ENCODE measurements around the gene FMO1. TPM values are rescaled to one million over a fixed set of nuclear protein-coding genes. Genes with fewer than 3 reads are reported as not detected.

The FMO1 gene
- total and polyA plus RNA-seq, 2 of the 8 experiments (the other 6 are each of a cell fraction or from before 2014, with no cell fraction given), result 0.11 TPM; not detected in 1

- no peaks in the 10 kb centered on the region for H3K36me3 ChIP-seq (ENCODE audit: control insufficient read depth in 2 of 4, insufficient read depth in 4 of 4, low read length in 3 of 4)
- H3K27me3 ChIP-seq (replicated peaks in 1 of 4; ENCODE audit: control insufficient read depth in 3 of 4, extremely low read depth in 1 of 4, insufficient read depth in 3 of 4, low read length in 3 of 4), result no peaks in the 10 kb centered on the region
- ChIA-PET CTCF (ENCODE audit: partially characterized antibody) (interaction anchor here (1.1 to 6.0 kb wide), 5 partner anchors 10 to 66 kb away, joined by 3 to 45 read pairs (median 3); partner anchors contain the start of gene FMO4), POLR2A (ENCODE audit: partially characterized antibody) (interaction anchor here (1.0 to 2.8 kb wide), 4 partner anchors 9 to 39 kb away, joined by 3 to 20 read pairs (median 7); partner anchors contain the start of gene FMO4)
- H3K4ac ChIP-seq (replicated peaks; ENCODE audit: insufficient read length, low read depth, low read length), result no peak overlapping the region
- no peak overlapping the region for H4K91ac ChIP-seq (replicated peaks; ENCODE audit: insufficient read length, low read length)
- 22% methylated on average over 4 of the region's 4 CpGs; no CpG with 5 or more reads in 1 of the 2 experiments for WGBS, 2 experiments (ENCODE audit: extremely low coverage in 1 of 2, insufficient coverage in 1 of 2, insufficient read length in 1 of 2, insufficient replicate concordance in 2 of 2, low coverage in 1 of 2, low lambda C conversion rate in 2 of 2, missing lambda C conversion rate in 1 of 2)
- H3K14ac ChIP-seq (ENCODE audit: insufficient read length), result no peak overlapping the region
- peak overlapping the region; percentile 72 for H3K27ac ChIP-seq (ENCODE audit: low read depth, low read length)
- H3K56ac ChIP-seq (replicated peaks; ENCODE audit: insufficient read length, low read depth, low read length), result no peak overlapping the region
- peak overlapping the region; percentile 93; the same call in 1 of the 2 replicates for H2BK20ac ChIP-seq (ENCODE audit: low read length)
- H4K8ac ChIP-seq (ENCODE audit: extremely low read depth, insufficient read depth, low read length), result no peak overlapping the region
- H3K79me2 ChIP-seq (ENCODE audit: control insufficient read depth in 1 of 2, insufficient read depth in 2 of 2, low read length in 2 of 2), result no peaks in the 10 kb centered on the region
- DNase-seq (ENCODE audit: low read depth in 1 of 2, low spot score in 2 of 2), result no peak
- H2BK12ac ChIP-seq (ENCODE audit: low read depth, low read length), result 0 out of 2 replicates have a peak overlapping the region, but pooled peaks have one; percentile 92
- H3K4me3 ChIP-seq (ENCODE audit: extremely low read depth in 1 of 4, insufficient read depth in 2 of 4, low read depth in 3 of 4, low read length in 4 of 4), result peak overlapping the region in 1 of 4 experiments; percentile 13; a peak in 1 of 8 replicates
- no peak overlapping the region for H2AFZ ChIP-seq (ENCODE audit: low read length)
- H3K23me2 ChIP-seq (ENCODE audit: low read depth, low read length), result no peaks in the 10 kb centered on the region
- 0 out of 2 replicates have a peak overlapping the region, but pooled peaks have one; percentile 18 for H2BK15ac ChIP-seq (ENCODE audit: low read length)
- H4K5ac ChIP-seq (ENCODE audit: insufficient read length, low read depth, low read length), result no peak overlapping the region
- no peak overlapping the region for H3K9ac ChIP-seq (replicated peaks in 1 of 4; ENCODE audit: extremely low read depth in 1 of 4, low read depth in 3 of 4, low read length in 3 of 4)
- no peak for FAIRE-seq
- no peak overlapping the region for H3K23ac ChIP-seq (ENCODE audit: insufficient read length)
- H3K4me2 ChIP-seq (ENCODE audit: insufficient read depth in 1 of 2, low read depth in 2 of 2, low read length in 2 of 2), result peak overlapping the region; percentile 20 to 30; a peak in 3 of 4 replicates
- H3K79me1 ChIP-seq (ENCODE audit: low read depth, low read length), result no peaks in the 10 kb centered on the region
- H2AK5ac ChIP-seq (ENCODE audit: low read depth, low read length), result no peak overlapping the region
- peaks cover 5 to 30% (median 16%) of the 10 kb centered on the region in 4 experiments; a peak in 6 of 7 replicates for H3K4me1 ChIP-seq (replicated peaks in 1 of 4; ENCODE audit: control insufficient read depth in 3 of 4, insufficient read depth in 4 of 4, low read length in 3 of 4)
- H3K9me3 ChIP-seq (ENCODE audit: insufficient read depth in 2 of 2, low read depth in 1 of 2, low read length in 1 of 2), result no peaks in the 10 kb centered on the region
- H2BK5ac ChIP-seq (ENCODE audit: low read depth, low read length), result peak overlapping the region; percentile 100; the same call in 1 of the 2 replicates
- no peaks in the 10 kb centered on the region for H4K20me1 ChIP-seq (replicated peaks in 1 of 2; ENCODE audit: control insufficient read depth in 1 of 2, insufficient read depth in 2 of 2, low read length in 2 of 2)
- H3K18ac ChIP-seq (ENCODE audit: extremely low read depth, low read length), result peak overlapping the region; percentile 62; the same call in 1 of the 2 replicates
- peak overlapping the region; percentile 51 for H2BK120ac ChIP-seq (replicated peaks; ENCODE audit: low read depth, low read length)
- TF ChIP-seq CBX8 (IDR thresholded peaks at IDR 0.05; ENCODE audit: borderline replicate concordance, low read depth, low read length), result no peak
- TF ChIP-seq BRCA1 (IDR thresholded peaks at IDR 0.05; ENCODE audit: low read depth, low read length), result no peak
- TF ChIP-seq POU5F1 (IDR thresholded peaks at IDR 0.05; ENCODE audit: low read depth, low read length), result peak; percentile 91
- no peak for TF ChIP-seq SIX5 (IDR thresholded peaks at IDR 0.05; ENCODE audit: low read depth, low read length)
- TF ChIP-seq NRF1 (IDR thresholded peaks at IDR 0.05; ENCODE audit: low read depth, low read length), result no peak
- TF ChIP-seq POLR2AphosphoS5 (IDR thresholded peaks at IDR 0.05; ENCODE audit: low read depth, low read length), result no peak
- peak in 1 of 2 experiments; percentile 72; a peak in 1 of 3 replicates for TF ChIP-seq EP300 (IDR thresholded peaks at IDR 0.05; ENCODE audit: borderline replicate concordance in 1 of 2, low read depth in 2 of 2, low read length in 2 of 2)
- no peak for TF ChIP-seq JUN (IDR thresholded peaks at IDR 0.05; ENCODE audit: low read depth, low read length)
- no peak for TF ChIP-seq TAF7 (optimal IDR thresholded peaks at IDR 0.05; ENCODE audit: borderline replicate concordance, low read depth, low read length)
- 0 out of 2 replicates have a peak, but pooled peaks have one; percentile 19 for TF ChIP-seq SP1 (IDR thresholded peaks at IDR 0.05; ENCODE audit: low read depth, low read length)
- TF ChIP-seq HDAC2 (IDR thresholded peaks at IDR 0.05; ENCODE audit: borderline replicate concordance in 1 of 2, low read depth in 2 of 2, low read length in 2 of 2), result 0 out of 4 replicates have a peak, but pooled peaks of 1 of the 2 experiments have one; percentile 8
- TF ChIP-seq CREB1 (IDR thresholded peaks at IDR 0.05), result peak; percentile 41; the same call in 1 of the 2 replicates
These were observed 50.4 kb downstream of the FMO1 start for GRCh38 chr1:171298696-171299095.

Measured in H1 (cell line).